Measurements from ENCODE around the gene PARP15. TPM values are rescaled to one million over a fixed set of nuclear protein-coding genes. Genes with fewer than 3 reads are reported as not detected.
"Not testable (repeated sequence)": the region's sequence is repeated elsewhere in the genome, so short reads cannot be mapped to it uniquely, and the experiment has no call there.

PARP15 gene
- total RNA-seq, 1 donor from 2014 or later, result not detected

- Histone ChIP-seq H3K9ac (no peak overlapping the region), H4K20me1 (ENCODE audit: low read depth) (no peaks in the 10 kb centered on the region), H3K27ac (no peak overlapping the region), H3K4me1 (no peaks in the 10 kb centered on the region), H3K9me3 (ENCODE audit: low read depth) (no peaks in the 10 kb centered on the region), H3K4me3 (no peak overlapping the region), H3F3A (ENCODE audit: low read depth) (no peaks in the 10 kb centered on the region), H3K4me2 (no peak overlapping the region), H2AFZ (replicated peaks) (no peak overlapping the region), H3K27me3 (peaks cover 3% of the 10 kb centered on the region), H3K79me2 (ENCODE audit: low read depth) (no peaks in the 10 kb centered on the region), H3K36me3 (no peaks in the 10 kb centered on the region)
- no peaks in the 10 kb centered on the region for H3K9me3 Mint-ChIP-seq
- no peaks in the 10 kb centered on the region for H3K4me1 Mint-ChIP-seq
- peaks cover 2% of the 10 kb centered on the region for H3K27me3 Mint-ChIP-seq (ENCODE audit: insufficient read depth, low read depth)
- no peak for DNase-seq (ENCODE audit: low spot score)
- H3K36me3 Mint-ChIP-seq, result no peaks in the 10 kb centered on the region
- H3K27ac Mint-ChIP-seq, result no peak overlapping the region
- no peak overlapping the region for H3K4me3 Mint-ChIP-seq
- no peak for TF ChIP-seq CTCF (IDR thresholded peaks at IDR 0.05)
Observed at GRCh38 chr3:122636697-122637096, 59.2 kb downstream of the PARP15 start.

- no peaks in the 10 kb centered on the region for H3K9me3 Mint-ChIP-seq
- H4K20me1 ChIP-seq (ENCODE audit: low read depth), result no peaks in the 10 kb centered on the region
- no peaks in the 10 kb centered on the region for H3K36me3 ChIP-seq
- H3K79me2 ChIP-seq (ENCODE audit: low read depth), result no peaks in the 10 kb centered on the region
- no peak overlapping the region for H3K4me2 ChIP-seq
- no peaks in the 10 kb centered on the region for H3K27me3 Mint-ChIP-seq (ENCODE audit: insufficient read depth, low read depth)
- no peaks in the 10 kb centered on the region for H3F3A ChIP-seq (ENCODE audit: low read depth)
- H3K27ac Mint-ChIP-seq, result no peak overlapping the region
- no peak overlapping the region for H2AFZ ChIP-seq (replicated peaks)
- no peak for DNase-seq (ENCODE audit: low spot score)
- H3K9me3 ChIP-seq (ENCODE audit: low read depth), result no peaks in the 10 kb centered on the region
- H3K4me1 Mint-ChIP-seq, result no peaks in the 10 kb centered on the region
- no peak overlapping the region for H3K4me3 Mint-ChIP-seq
- H3K4me3 ChIP-seq, result no peak overlapping the region
- H3K4me1 ChIP-seq, result no peaks in the 10 kb centered on the region
- peaks cover 3% of the 10 kb centered on the region for H3K27me3 ChIP-seq
- no peak overlapping the region for H3K9ac ChIP-seq
- TF ChIP-seq CTCF (IDR thresholded peaks at IDR 0.05), result no peak
- no peak for TF ChIP-seq EZH2phosphoT487 (IDR thresholded peaks at IDR 0.05)
- TF ChIP-seq EZH2 (IDR thresholded peaks at IDR 0.05), result no peak
- H3K27ac ChIP-seq, result no peak overlapping the region
- no peaks in the 10 kb centered on the region for H3K36me3 Mint-ChIP-seq
Observed at GRCh38 chr3:122640437-122640999, 63.1 kb downstream of the PARP15 start.

- no peak overlapping the region for H3K27ac Mint-ChIP-seq
- TF ChIP-seq EZH2phosphoT487 (IDR thresholded peaks at IDR 0.05), result no peak
- no peaks in the 10 kb centered on the region for H3K36me3 ChIP-seq
- H3K27me3 Mint-ChIP-seq (ENCODE audit: insufficient read depth, low read depth), result peaks cover under 1% of the 10 kb centered on the region
- H4K20me1 ChIP-seq (ENCODE audit: low read depth), result no peaks in the 10 kb centered on the region
- no peaks in the 10 kb centered on the region for H3K79me2 ChIP-seq (ENCODE audit: low read depth)
- no peak for DNase-seq (ENCODE audit: low spot score)
- H3F3A ChIP-seq (ENCODE audit: low read depth), result no peaks in the 10 kb centered on the region
- no peaks in the 10 kb centered on the region for H3K36me3 Mint-ChIP-seq
- H2AFZ ChIP-seq (replicated peaks), result no peak overlapping the region
- H3K4me3 ChIP-seq, result no peak overlapping the region
- H3K4me1 ChIP-seq, result no peaks in the 10 kb centered on the region
- peaks cover 3% of the 10 kb centered on the region for H3K27me3 ChIP-seq
- no peaks in the 10 kb centered on the region for H3K4me1 Mint-ChIP-seq
- H3K27ac ChIP-seq, result no peak overlapping the region
- H3K4me2 ChIP-seq, result no peak overlapping the region
- H3K9me3 ChIP-seq (ENCODE audit: low read depth), result no peaks in the 10 kb centered on the region
- H3K9me3 Mint-ChIP-seq, result no peaks in the 10 kb centered on the region
- no peak overlapping the region for H3K4me3 Mint-ChIP-seq
- no peak overlapping the region for H3K9ac ChIP-seq
Observed at GRCh38 chr3:122642935-122643334, 65.5 kb downstream of the PARP15 start.

GRCh38 chr3:122646146-122646988 is 68.9 kb downstream of the PARP15 start:
- Histone ChIP-seq H3F3A (ENCODE audit: low read depth) (no peaks in the 10 kb centered on the region), H3K4me1 (peaks cover 5% of the 10 kb centered on the region), H2AFZ (replicated peaks) (peak overlapping the region; percentile 43), H4K20me1 (ENCODE audit: low read depth) (no peaks in the 10 kb centered on the region), H3K27ac (no peak overlapping the region), H3K9me3 (ENCODE audit: low read depth) (no peaks in the 10 kb centered on the region), H3K9ac (no peak overlapping the region), H3K27me3 (no peaks in the 10 kb centered on the region), H3K79me2 (ENCODE audit: low read depth) (no peaks in the 10 kb centered on the region), H3K4me2 (no peak overlapping the region), H3K36me3 (no peaks in the 10 kb centered on the region), H3K4me3 (no peak overlapping the region)
- no peak overlapping the region for H3K27ac Mint-ChIP-seq
- no peaks in the 10 kb centered on the region for H3K36me3 Mint-ChIP-seq
- peaks cover 4% of the 10 kb centered on the region for H3K27me3 Mint-ChIP-seq (ENCODE audit: insufficient read depth, low read depth)
- peaks cover 6% of the 10 kb centered on the region for H3K4me1 Mint-ChIP-seq
- H3K4me3 Mint-ChIP-seq, result no peak overlapping the region
- TF ChIP-seq EZH2phosphoT487 (IDR thresholded peaks at IDR 0.05) (no peak), EZH2 (IDR thresholded peaks at IDR 0.05) (no peak), CTCF (IDR thresholded peaks at IDR 0.05) (no peak)
- no peaks in the 10 kb centered on the region for H3K9me3 Mint-ChIP-seq
- no peak for DNase-seq (ENCODE audit: low spot score)

GRCh38 chr3:122651233-122651907 is 73.9 kb downstream of the PARP15 start:
- not testable (repeated sequence) for H3F3A ChIP-seq (ENCODE audit: low read depth); H3K9me3 ChIP-seq (ENCODE audit: low read depth); H3K27me3 Mint-ChIP-seq (ENCODE audit: insufficient read depth, low read depth); H4K20me1 ChIP-seq (ENCODE audit: low read depth); H3K79me2 ChIP-seq (ENCODE audit: low read depth); H3K9ac ChIP-seq; H3K36me3 Mint-ChIP-seq; H3K27ac ChIP-seq; H3K4me3 Mint-ChIP-seq; H3K4me3 ChIP-seq; H3K27me3 ChIP-seq; H3K9me3 Mint-ChIP-seq; H3K4me1 ChIP-seq; H3K36me3 ChIP-seq
- peak overlapping the region; percentile 27 for H3K4me2 ChIP-seq
- peak overlapping the region; percentile 96 for H2AFZ ChIP-seq (replicated peaks)
- Mint-ChIP-seq H3K27ac (peak overlapping the region; percentile 55), H3K4me1 (peaks cover 10% of the 10 kb centered on the region)
- DNase-seq (ENCODE audit: low spot score), result peak; percentile 34
